ENCODE results near the gene MSS51. TPM values are rescaled to one million over a fixed set of nuclear protein-coding genes. Genes with fewer than 3 reads are reported as not detected.

The MSS51 gene
- 0.64 and 1.1 TPM in 2 replicates for total RNA-seq (2014; rRNA removed; shearing (Covaris generic))

DNA sequence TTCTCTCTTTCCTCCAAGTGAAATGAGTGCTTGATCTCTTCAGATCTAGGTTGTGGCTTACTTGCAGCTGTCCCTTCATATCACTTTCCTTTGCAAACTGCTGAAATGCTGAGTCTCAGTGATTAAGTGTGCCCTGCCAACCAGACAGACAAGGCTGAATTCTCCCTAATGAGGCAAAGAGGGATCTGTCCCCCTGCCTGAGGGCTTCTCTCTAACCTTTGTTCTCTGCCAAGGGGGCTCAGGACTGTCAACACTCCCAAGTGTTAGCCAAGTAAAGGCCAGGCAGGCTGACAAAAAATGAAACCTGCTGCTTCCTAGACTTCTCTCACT is at the start of gene MSS51:
Gene MSS51, minus strand, starts transcription at position 24 of the 330 bp plus-strand sequence. CDS start 5,277 bp downstream, outside the sequence.
- DNase-seq (ENCODE audit: low spot score), result no peak

DNA sequence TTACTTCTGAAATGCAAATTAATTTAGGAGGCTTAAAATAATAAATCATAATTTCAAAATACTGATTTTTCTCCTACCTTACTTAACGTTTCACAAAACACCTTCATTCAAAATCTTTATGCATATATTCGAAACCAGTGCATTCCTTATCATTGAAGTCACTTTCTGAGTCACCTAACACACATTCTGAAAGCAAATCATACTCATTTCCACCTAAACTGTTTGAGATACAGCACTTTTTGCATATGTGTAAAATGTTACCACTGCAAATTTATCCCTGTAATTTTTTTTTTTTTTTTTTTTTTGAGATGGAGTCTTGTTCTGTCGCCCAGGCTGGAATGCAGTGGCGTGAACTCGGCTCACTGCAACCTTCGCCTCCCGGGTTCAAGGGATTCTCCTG is 46.8 kb upstream of the MSS51 start:
- DNase-seq (ENCODE audit: low spot score), result no peak

DNA sequence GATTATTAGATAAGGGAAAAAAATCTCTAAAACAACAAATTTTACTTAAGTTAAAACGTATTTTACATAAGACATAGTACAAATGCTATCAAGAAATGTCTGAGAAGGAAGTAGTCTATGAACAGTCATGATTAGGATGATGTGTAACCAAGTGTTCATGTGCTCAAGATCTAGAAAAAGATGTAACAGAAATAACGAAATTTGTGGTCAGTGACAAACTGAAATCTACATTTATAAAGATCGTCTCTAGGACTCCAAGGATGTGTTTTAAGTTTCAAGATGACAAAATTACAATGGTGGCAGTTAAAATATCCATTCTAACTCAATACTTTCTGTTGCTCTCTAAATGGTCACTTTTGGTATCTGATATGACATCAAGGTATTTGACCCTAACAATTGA is 45.3 kb upstream of the MSS51 start:
- no peak for DNase-seq (ENCODE audit: low spot score)

DNA sequence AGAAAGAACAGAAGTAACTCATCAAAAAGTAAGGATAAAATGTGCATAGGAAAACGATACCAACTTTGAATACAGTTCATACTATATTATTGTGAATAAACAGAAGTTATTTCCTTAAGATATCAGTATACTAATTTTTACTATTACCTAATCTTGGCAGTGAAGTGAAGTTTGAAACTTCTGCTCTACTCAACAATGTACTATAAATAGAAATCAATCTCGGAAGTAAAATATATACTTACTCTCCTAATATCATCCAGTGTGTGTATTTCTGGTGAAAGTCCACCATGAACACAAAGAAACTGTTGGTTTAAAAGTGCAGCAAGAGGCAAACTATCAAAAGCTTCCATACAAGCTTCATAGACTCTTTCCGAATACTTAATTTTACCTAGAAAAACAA is 37.9 kb upstream of the MSS51 start:
- no peak for DNase-seq (ENCODE audit: low spot score)

DNA sequence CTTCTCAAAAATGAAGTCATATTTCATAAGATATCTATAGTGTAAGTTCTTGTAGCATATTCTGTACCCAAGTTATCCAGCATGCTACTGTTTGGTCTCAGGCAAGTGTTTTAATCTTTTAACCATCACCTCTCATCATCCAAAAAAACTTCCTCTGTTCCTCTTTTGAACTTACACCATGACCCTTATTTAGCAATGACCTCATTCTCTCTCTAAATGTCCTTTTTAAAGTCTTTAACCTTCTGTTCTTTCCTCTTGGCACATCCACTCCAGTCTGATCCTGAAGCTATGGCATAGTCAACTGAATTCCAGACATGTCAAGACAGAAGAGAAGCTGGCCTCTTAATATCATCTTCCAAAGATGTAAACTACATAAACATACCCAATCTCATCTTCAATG is 36.2 kb upstream of the MSS51 start:
- DNase-seq (ENCODE audit: low spot score), result no peak

DNA sequence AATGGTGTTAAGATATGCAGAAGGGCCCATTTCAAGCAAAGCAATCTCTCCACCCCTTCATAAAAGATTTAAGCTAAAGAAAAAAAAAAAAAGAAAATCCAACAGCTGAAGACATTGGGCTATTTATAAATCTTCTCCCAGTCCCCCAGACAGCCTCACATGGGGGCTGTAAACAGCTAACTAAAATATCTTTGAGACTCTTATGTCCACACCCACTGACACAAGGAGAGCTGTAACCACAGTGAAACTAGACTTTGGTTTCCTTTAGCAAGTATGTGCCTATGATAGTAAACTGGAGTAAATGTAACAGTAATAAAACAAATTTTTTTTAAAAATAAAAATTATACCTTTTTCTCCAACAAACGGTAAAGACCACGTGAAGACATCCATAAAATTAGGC is 33.8 kb upstream of the MSS51 start:
- DNase-seq (ENCODE audit: low spot score), result no peak

DNA sequence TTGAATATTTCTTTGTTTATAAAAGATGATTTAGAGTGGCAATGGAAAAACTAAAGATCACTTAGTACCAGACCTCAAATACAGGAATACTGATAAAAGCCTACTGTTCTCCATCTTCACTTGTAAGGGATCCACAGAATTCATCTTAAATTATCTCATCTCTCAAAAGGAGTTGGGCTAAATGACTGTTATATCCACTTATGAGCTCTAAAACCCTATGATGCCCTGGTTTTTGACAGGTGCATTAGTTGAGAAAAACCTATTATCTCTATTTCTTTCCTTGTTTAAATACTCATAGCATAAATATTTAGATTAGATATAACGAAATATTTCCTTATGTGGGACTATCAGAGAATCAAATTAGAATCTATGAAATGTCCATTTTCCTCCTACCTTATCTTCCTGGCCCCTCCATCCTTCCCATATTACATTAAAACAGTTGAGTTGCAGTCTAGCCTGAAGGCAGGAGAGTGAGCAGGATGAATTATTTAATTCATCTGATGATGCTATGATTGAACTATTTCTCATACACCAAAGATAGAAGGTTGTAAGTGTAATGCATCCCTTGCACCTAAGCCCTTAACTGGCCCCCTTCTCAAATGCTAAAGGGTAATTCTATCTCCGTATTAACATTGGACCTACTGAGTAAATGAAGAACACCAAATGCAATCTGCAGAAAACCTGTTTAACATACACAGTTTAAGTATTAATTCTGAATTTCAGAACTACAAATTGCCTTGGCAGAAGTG is 32.8 kb upstream of the MSS51 start:
- no peak for DNase-seq (ENCODE audit: low spot score)

DNA sequence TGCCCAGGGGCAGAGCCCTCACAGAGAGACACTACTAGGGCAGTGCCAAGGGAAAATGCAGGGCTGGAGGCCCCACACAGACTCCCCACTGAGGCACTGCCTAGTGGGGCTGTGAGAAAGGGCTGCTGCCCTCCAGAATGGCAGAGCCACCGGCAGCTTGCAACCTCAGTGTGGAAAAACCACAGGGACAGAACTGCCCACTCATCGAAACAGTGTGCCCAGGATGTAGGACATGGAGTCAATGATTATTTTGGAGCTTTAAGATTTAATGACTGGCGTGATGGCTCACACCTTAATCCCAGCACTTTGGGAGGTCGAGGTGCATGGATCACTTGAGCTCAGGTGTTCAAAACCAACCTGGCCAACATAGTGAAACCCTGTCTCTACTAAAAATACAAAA is 27.5 kb upstream of the MSS51 start:
- DNase-seq (ENCODE audit: low spot score), result no peak

DNA sequence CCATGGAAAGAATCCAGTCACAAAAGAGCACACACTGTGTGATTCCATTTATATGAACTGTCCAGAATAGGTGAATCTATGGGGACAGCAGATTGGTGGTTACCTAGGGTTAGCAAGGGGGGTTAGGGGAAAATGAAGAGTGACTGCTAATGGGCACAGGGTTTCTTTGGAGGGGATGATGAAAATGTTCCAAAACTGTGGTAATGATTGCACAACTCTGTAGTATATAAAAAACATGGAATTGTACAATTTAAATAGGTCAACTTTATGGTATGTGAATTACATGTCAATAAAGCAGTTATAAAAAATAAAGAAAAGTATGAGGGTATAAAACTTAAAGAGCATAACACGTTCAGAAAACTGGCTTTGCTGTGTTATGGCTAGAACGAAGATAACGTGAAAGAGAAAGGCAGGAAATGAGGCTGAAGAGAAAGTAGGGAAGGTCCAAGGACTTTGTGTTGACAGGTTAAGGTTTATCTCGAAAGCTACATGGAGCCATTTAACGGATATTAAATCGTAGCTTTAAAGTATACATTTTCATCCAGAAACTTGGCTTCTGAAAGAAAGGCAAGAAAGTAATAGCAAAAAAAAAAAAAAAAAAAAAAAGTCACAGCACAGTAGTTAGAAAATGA is 26.4 kb upstream of the MSS51 start:
- no peak for DNase-seq (ENCODE audit: low spot score)

DNA sequence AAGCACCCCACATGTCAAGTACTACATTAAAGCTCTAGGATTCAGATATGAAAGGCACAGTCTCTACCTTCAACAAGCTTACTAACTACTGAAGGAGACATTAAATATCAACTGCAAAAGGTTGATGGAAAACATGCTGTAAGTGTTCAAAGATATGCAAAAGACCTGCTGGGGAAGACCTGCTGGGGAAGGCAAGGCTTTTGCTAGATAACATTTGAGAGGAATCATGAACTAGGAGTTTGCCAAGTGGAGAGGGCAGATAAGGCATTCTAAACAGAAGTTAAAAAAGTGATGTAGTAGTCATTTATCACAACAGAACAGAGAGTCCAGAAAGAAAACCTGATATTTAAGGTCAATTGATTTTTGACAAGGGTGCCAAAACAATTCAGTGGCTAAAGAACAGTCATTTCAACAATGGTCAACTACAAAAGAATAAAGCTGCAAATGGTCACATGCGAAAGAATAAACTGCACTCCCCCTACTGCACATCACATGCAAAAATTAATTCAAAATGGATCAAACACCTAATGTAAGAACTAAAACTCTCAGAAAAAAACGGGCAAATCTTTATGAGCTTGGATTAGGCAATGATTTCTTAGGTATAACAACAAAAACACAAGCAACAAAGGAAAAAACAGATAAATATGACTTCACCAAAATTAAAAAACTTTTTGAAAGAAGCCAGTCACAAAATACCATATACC is 23.0 kb upstream of the MSS51 start:
- no peak for DNase-seq (ENCODE audit: low spot score)

DNA sequence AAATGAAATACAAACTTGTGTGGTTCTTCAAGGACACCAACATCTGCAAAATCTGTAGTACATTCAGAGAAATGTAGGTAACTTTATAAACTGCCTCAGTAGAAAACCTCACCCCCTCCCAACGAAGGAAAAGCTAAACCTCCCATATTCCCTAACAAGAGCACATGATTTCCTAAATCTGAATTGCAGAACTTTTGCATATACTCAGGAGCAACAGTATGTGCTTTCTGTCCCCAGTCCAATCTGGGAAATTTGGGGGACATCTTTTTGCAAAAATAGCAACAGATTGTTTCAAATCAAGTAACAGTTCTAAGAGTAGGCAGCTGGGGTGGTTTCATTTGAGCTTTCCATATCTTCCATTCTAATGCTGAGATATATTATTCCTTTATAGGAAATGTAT is 15.8 kb upstream of the MSS51 start:
- no peak for DNase-seq (ENCODE audit: low spot score)

DNA sequence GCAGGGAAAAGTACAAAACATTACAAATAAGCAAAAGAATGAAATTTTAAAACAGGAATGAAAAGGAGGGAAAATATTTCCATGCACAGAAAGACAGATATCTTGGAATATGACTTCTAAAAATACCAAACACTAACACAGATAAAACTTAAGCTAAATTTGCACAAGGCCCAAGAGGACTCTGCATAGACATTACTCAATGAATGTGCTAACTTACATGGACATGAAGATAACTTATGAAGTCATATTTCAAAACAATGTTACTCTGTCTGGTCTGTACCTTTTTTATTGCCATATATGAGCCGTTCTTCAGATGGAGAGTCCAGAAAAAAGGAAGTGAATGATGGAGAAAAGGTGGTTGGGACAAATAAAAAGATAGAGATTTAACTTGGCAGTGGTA is 15.0 kb upstream of the MSS51 start:
- DNase-seq (ENCODE audit: low spot score), result no peak

DNA sequence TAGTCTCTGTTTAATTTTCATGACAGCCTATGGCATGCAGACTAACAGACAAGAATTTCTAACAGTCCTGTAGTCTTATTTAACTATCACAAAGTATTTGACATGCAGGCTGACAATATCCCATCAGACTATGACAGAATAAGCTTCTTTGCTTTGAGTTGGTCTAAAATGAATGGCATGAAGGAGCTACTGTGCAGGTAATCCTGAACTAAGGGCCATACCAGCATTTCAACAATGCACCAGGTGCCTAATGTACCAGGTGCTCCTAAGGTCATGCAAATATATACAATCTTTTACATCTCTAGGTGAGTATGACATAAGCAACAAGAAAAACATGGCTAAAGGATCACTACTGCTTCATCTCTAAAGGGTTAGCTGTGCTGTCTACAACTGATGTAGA is 13.6 kb upstream of the MSS51 start:
- no peak for DNase-seq (ENCODE audit: low spot score)

DNA sequence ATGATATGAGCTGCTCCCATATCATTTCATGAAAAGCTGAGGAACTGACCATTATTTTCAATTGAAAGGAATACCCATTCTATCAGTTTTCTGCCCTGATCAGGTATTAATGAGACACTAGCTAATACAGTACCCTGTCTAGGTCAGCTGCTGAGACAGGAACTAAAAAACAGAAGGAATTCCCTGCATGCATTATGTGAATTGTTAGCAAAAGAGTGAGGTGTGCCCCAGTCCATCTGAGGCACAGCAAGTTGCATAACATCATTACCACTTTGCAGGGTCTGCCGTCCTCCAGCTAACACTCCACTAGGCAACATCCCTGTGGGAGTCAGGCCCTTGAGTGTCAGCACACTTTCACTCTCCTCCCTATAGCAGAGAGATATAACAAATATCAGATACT is 11.1 kb upstream of the MSS51 start:
- no peak for DNase-seq (ENCODE audit: low spot score)

DNA sequence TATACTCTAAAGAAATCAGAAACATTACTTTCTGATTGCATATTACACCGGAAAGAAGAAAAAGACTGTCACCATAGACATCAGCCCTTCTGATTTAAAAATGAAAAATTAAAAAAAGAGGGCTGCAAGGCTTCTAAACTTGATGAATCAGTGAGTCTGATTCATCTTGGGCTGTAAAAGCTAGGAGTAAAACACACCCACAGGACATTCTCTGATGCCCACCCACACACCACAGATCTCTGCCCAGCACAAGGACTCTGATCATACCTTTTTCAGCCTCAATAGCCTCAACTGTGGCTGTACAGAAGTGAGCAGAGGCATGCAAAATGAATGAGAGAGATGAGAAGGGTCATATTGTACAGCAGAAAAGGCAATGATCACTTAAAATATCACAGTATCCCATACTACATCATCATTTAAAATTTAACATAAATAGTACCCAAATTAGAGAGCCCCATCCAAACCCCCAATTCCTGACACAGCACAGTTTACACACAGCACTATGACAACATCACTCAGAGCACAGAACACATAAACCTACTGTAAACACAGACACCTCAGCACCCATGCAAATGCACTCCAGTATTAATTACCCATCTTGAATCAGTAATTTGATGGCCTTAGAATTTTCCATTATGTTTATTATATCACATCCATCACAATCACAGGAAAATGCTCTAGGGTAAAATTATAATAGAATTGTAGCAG is 6.4 kb upstream of the MSS51 start:
- DNase-seq (ENCODE audit: low spot score), result no peak

DNA sequence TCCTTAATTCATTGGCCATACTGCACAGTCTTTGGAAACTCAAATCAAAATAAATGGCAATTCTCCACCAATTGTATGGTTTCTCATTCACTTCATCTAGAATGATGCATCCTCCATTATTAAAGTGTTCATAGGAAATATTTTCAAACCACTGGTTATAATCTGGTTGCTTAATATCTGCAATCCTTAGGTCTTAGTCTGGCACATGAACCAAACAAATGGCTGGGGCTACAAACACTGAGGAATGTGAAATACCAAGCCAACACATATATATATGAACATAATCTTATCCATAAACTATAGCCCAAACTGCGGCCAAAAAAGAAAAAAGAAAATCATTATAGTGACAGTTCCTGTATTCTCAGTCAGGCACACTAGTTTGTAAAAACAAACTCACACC is 5.7 kb upstream of the MSS51 start:
- DNase-seq (ENCODE audit: low spot score), result no peak

DNA sequence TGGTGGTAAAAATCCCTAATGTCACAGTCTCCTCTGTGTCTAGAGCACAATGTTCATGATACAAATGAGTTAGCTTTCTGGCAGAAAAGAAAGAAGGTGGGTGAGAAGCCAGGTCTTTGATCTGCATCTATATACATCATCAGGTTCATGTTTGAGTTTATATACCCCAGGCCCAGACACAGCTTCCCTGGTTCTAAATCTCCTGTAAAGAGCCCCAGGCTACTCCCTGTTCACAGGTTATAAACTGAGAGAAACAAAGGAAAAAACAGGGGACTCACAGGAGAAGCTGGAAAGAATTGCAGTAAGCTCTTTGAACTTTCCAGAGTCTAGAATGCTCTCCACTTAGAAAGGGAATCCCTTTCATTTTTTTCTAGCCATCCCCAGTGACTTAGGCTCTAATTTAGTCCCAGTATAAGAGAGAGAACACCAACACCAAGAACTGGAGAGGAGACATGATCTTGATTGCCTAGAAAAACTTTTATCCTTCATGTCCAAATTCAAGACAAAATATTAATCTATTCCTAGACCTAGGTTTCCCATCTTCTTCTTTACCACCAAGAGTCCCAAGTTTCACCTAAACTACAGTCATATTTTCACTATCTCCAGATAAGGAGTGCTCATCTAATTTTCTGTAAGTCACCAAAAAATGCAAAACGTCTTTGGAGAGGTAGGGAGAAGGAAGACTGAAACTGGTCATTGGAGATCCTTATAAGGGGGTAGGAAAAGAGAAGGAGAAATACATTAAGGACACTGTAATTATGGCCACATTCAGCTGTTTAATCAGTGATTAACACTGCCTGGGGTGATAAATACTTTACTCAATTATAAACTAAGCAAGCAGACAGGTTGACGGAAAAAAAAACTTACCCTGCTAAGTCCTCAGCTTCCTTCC is 469 bp downstream of the MSS51 start:
- DNase-seq (ENCODE audit: low spot score), result no peak

DNA sequence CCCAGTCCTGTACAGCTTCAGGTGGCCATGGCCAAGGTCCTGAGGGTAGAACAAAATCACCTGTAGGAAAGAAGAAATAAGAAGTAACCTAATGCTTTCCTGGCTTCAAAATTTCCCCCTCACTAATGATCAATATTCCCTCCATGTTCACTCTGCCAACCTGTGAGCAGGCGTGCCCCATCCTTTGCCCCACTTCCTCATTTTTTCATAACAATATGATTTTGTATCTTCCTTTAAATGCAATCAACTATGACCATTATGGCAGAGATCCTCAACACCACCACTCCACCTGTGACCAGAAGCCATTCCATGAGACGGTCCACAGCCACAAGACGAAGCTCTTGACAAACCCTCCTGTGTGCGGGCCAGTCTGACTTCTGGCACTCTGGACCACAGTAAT is 7.0 kb downstream of the MSS51 start:
- no peak for DNase-seq (ENCODE audit: low spot score)

DNA sequence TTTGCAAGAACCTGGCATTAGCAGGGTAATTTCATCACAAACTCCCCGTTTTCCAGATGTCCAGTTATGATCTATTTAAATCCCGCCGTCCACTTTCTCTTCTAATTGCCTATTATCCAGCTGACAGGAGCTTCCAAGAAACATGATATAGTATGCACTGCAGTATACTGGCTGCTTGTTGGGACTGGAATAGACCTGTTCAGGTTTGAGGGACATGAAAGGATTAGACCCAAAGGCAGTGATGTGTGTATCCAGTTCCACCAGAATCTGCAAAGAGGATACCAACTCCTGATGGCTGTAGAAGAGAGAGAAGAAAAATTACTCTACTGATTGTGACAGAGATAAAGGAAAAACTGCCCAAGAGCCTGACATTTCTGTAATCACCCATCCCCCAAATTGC is 8.9 kb downstream of the MSS51 start:
- DNase-seq (ENCODE audit: low spot score), result no peak

DNA sequence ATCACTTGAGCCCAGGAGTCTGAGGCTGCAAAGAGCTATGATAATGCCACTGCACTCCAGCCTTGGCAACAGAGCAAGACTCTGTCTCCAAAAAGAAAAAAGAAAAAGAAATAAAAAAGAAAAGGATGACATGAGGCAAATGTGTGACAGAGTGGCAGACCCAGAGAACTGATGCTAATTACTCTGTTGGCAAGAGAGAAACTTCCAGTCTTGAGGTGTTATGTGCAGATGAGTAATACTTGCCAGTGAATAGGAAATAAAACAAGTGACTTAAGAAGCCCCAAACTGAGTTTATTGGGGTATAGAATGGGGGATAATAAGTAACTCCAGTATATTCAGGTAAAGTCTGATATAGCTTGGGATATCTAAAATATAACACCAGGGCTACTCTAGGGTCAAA is 10.1 kb downstream of the MSS51 start:
- DNase-seq (ENCODE audit: low spot score), result no peak

DNA sequence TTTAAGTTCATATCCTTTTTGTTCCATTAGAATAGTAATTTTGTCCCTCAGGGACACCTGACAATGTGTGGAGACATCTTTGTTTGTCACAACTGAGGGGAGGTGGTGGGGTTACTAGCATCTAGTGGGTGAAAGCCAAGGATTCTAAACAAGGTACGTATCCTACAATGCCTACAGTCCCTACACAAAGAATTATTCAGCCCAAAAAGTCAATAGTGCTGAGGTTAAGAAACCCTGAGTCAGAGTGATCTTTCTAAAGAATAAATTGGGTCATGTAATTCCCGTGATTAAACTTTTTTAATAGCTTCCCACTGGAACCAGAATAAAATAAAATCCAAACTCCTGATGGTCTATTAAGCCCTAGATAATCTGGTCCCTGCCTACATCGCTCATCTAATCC is 16.8 kb downstream of the MSS51 start:
- no peak for DNase-seq (ENCODE audit: low spot score)

Measured in HT-29 (cell line).